ENCODE results near the gene FAM83B. TPM values are rescaled to one million over a fixed set of nuclear protein-coding genes. Genes with fewer than 3 reads are reported as not detected.

FAM83B gene
- total RNA-seq, 2 donors from 2014 or later = 13.1 to 14.9 TPM

DNA sequence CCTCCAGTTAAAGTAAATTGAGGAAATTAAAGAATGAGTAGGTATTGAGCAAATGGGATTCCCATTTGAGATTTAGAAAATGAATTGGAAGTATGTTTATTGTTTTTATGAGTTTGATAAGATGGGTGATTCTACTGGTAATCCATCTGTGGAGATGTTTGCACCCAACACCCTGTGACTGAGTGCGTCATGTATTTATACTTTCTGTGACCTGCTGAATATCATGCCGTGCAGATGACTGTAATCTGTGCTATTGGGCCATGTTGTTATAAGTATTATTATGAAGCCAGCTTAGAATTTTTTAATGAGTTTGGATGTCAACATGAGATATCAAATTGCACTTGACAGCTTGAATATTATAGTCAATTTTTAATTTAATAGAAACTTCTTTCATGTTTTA lies 17.7 kb downstream of the FAM83B start:
- 30 to 68% methylated on average over 1 to 2 of the region's 2 CpGs for WGBS, 2 experiments (ENCODE audit: insufficient coverage in 1 of 2, insufficient read length in 1 of 2)
- Histone ChIP-seq H3K27me3 (ENCODE audit: control insufficient read depth, insufficient read depth, low read length, poor library complexity, severe bottlenecking) (no peaks in the 10 kb centered on the region), H3K9me3 (ENCODE audit: control insufficient read depth, low read length) (no peaks in the 10 kb centered on the region), H3K27ac (ENCODE audit: low read depth, low read length) (no peak overlapping the region), H3K36me3 (ENCODE audit: control insufficient read depth, insufficient read depth, low read length) (no peaks in the 10 kb centered on the region), H3K9ac (ENCODE audit: extremely low read depth, low read length, poor library complexity, severe bottlenecking) (no peak overlapping the region), H3K4me3 (ENCODE audit: low read length) (no peak overlapping the region), H3K4me1 (ENCODE audit: control insufficient read depth, insufficient read depth, low read length) (no peaks in the 10 kb centered on the region)
- TF ChIP-seq, protein P1, sequence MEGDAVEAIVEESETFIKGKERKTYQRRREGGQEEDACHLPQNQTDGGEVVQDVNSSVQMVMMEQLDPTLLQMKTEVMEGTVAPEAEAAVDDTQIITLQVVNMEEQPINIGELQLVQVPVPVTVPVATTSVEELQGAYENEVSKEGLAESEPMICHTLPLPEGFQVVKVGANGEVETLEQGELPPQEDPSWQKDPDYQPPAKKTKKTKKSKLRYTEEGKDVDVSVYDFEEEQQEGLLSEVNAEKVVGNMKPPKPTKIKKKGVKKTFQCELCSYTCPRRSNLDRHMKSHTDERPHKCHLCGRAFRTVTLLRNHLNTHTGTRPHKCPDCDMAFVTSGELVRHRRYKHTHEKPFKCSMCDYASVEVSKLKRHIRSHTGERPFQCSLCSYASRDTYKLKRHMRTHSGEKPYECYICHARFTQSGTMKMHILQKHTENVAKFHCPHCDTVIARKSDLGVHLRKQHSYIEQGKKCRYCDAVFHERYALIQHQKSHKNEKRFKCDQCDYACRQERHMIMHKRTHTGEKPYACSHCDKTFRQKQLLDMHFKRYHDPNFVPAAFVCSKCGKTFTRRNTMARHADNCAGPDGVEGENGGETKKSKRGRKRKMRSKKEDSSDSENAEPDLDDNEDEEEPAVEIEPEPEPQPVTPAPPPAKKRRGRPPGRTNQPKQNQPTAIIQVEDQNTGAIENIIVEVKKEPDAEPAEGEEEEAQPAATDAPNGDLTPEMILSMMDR (conservative IDR thresholded peaks at IDR 0.05) = no peak
- no peaks in the 10 kb centered on the region for H3K27me3 Mint-ChIP-seq (ENCODE audit: insufficient read depth)
- no peaks in the 10 kb centered on the region for H3K36me3 Mint-ChIP-seq (ENCODE audit: low read depth)
- no peak for DNase-seq
- H3K27ac Mint-ChIP-seq = no peak overlapping the region
- peaks cover 8% of the 10 kb centered on the region for H3K4me1 Mint-ChIP-seq
- no peaks in the 10 kb centered on the region for H3K9me3 Mint-ChIP-seq
- no peak overlapping the region for H3K4me3 Mint-ChIP-seq

DNA sequence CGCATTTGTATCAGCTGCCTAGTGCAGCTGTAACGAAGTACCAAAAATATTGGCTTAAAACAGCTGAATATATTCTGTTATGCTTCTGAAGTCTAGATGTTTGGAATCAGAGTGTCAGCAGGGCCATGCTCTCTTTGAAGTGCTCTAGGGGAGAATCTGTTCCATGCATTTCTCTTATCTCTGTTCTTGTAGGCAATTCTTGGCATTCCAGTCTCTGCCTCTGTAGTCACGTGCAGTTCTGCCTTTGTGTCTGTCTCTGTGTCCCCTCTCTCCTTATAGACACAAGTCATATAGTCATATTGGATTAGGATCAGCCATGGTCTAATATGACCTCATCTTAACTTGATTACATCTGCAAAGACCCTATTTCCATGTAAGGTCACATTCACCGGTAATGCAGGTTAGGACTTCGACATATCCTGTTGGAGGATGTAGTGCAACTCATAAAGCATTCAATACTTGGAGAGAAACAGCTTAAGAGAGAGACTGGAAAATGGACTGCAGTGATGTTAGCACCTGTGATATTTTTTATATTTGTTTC lies 18.6 kb downstream of the FAM83B start:
- Histone ChIP-seq H3K4me3 (ENCODE audit: low read length) (no peak overlapping the region), H3K27ac (ENCODE audit: low read depth, low read length) (no peak overlapping the region), H3K36me3 (ENCODE audit: control insufficient read depth, insufficient read depth, low read length) (no peaks in the 10 kb centered on the region), H3K9ac (ENCODE audit: extremely low read depth, low read length, poor library complexity, severe bottlenecking) (no peak overlapping the region), H3K4me1 (ENCODE audit: control insufficient read depth, insufficient read depth, low read length) (no peaks in the 10 kb centered on the region), H3K27me3 (ENCODE audit: control insufficient read depth, insufficient read depth, low read length, poor library complexity, severe bottlenecking) (no peaks in the 10 kb centered on the region), H3K9me3 (ENCODE audit: control insufficient read depth, low read length) (no peaks in the 10 kb centered on the region)
- Mint-ChIP-seq H3K27me3 (ENCODE audit: insufficient read depth) (no peaks in the 10 kb centered on the region), H3K27ac (no peak overlapping the region), H3K36me3 (ENCODE audit: low read depth) (peaks cover 2% of the 10 kb centered on the region), H3K9me3 (no peaks in the 10 kb centered on the region), H3K4me1 (peaks cover 3% of the 10 kb centered on the region), H3K4me3 (no peak overlapping the region)
- TF ChIP-seq, protein P1 (conservative IDR thresholded peaks at IDR 0.05) = no peak
- WGBS, 2 experiments (ENCODE audit: insufficient coverage in 1 of 2, insufficient read length in 1 of 2) = 87 to 92% methylated on average over 5 of the region's 5 CpGs
- no peak for DNase-seq

DNA sequence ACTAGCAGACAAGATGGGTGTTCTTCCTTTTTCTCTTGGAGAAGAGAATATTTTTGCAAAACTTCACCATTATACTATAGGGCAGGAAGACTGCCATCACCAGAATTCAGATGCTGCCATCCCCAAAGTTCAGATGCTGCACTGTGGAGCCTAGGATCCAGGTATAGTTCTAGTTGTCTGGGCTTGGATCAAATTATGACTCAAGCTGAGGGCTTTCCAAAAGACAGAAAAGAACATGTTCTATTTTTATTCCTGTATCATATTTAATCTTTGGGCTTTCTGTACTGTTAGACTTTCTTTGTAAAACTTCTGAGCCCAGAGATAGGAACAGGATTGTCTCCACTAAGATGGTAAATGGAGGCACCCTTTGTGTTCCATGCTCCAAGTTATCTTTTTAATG lies 22.0 kb downstream of the FAM83B start:
- Mint-ChIP-seq H3K4me3 (no peak overlapping the region), H3K9me3 (no peaks in the 10 kb centered on the region), H3K4me1 (peaks cover 8% of the 10 kb centered on the region), H3K27me3 (ENCODE audit: insufficient read depth) (no peaks in the 10 kb centered on the region), H3K27ac (no peak overlapping the region), H3K36me3 (ENCODE audit: low read depth) (peaks cover 10% of the 10 kb centered on the region)
- Histone ChIP-seq H3K36me3 (ENCODE audit: control insufficient read depth, insufficient read depth, low read length) (no peaks in the 10 kb centered on the region), H3K27me3 (ENCODE audit: control insufficient read depth, insufficient read depth, low read length, poor library complexity, severe bottlenecking) (no peaks in the 10 kb centered on the region), H3K4me1 (ENCODE audit: control insufficient read depth, insufficient read depth, low read length) (no peaks in the 10 kb centered on the region), H3K4me3 (ENCODE audit: low read length) (no peak overlapping the region), H3K9me3 (ENCODE audit: control insufficient read depth, low read length) (no peaks in the 10 kb centered on the region), H3K9ac (ENCODE audit: extremely low read depth, low read length, poor library complexity, severe bottlenecking) (no peak overlapping the region), H3K27ac (ENCODE audit: low read depth, low read length) (no peak overlapping the region)
- TF ChIP-seq, protein P1 (conservative IDR thresholded peaks at IDR 0.05) = no peak
- DNase-seq = no peak
